HL-60/S4 treated with retinoic acid at 250 ng/mL for 4 days and 3 days (cell line): ENCODE data around the gene VTN.

ENCODE experiments used
- in situ Hi-C: fragments of 300-500 bp; cut with MboI; formaldehyde crosslinking; loops from 2 replicates; pipeline ENCODE4 v1.7.0; 2022; ENCODE audit warnings: low sequenced_read_pairs

Gene VTN

DNA sequence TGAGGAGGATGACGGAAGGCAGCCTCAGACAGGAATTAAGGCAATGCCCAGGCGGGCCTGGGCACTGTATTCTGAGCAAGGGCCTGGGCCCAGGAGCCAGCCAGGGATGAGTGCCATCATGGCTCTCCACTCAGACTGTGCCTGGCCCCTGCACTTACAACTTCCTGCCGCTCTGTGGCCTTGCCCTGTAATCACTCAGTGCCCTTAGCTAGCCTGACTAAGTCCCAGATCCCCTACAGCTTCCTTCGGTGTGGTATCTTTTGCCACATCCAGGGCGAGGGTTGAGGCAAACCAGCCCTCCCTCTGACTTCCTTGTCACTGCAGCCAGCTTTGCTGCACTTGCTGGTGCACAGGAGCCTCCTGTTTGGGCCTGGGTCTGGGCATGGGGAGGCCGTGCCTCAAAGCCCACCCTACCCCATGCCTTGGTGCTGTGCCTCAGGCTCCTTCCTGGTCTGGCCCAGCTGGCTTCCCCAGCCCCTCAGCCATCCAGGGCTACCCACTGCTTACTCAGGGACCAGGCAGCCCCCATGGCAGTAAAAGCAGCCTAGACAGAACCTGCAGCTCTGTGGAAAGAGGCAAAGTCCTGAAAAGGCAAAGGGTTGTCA, 26.6 kb upstream of the VTN start:
- in situ Hi-C loops: no loop called here

GRCh38 chr17:28395968-28396367, 25.9 kb upstream of the VTN start:
- in situ Hi-C loops: no loop called here

GRCh38 chr17:28395426-28395825, 25.3 kb upstream of the VTN start:
- in situ Hi-C loops: no loop called here

DNA sequence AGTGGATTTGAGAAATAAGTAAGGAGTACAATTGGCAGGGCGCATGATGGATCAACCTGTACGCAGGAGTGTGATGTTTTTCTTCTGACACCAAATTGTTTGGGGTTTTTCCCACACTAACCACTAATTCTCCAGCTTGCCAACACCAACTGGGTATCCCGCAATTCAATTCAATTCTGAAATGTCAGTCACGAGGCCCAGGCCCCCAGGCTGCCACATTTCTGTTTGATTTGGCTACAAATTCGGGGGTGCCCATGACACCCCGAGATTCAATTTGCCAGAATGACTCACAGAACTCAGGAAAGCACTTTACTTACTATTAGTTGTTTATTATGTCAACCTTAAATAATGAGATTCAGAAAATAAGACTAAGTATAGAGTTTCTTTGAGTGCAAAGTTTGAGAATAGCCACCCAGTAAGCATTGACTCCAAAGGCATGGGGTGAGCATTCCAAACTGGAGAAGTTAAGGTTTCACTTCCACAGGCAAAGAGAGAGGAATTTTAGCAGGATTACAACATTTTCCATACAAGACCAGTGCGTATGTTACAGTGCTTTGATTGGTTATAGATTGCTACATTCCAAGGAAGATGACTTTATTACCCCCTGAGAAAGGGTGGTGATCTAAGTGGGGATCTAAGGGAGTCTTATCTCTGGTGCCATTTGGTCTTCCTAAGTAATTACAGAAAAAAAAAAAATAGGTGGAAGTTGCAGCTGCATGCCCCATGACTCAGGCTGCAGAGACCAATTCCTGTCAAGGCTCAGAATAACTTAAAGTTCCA, 24.4 kb upstream of the VTN start:
- in situ Hi-C loops: no loop called here

GRCh38 chr17:28392491-28392890, 22.4 kb upstream of the VTN start:
- in situ Hi-C loops: no loop called here

- in situ Hi-C loops: no loop called here
Measured at GRCh38 chr17:28391401-28391800, 21.3 kb upstream of the VTN start.

DNA sequence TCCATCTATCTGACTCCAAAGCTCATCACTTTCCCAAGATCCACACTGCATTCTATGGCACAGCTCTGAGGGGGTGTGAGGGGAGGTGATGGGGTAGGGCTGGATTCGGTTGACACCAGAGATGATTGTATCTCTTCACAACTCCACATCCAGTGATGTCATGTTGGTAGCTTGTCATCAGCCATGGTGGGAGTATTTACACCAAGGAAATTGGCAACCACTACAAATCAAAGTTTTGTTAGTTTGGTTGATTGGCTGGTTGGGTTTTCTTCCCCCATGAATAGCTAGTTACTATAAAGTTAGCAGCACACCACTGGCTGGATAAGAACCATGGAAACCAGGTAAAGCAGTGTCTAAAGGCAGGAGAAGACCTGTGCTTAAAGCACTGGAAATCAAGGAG, 20.9 kb upstream of the VTN start:
- in situ Hi-C loops: no loop called here

- in situ Hi-C loops: no loop called here
Measured at GRCh38 chr17:28390563-28390962, 20.5 kb upstream of the VTN start.

- in situ Hi-C loops: no loop called here
Measured at GRCh38 chr17:28390141-28390540, 20.0 kb upstream of the VTN start.

DNA sequence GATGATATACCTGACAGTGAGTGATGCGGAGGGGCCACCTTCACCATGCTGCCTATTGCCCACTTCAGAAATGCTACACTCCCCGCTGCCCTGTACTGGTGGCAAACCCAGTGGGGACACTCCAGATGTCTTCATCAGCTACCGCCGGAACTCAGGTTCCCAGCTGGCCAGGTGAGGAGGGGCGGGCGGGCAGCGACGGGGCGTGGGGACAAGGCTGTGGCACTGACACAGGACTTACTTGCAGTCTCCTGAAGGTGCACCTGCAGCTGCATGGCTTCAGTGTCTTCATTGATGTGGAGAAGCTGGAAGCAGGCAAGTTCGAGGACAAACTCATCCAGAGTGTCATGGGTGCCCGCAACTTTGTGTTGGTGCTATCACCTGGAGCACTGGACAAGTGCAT, 18.0 kb upstream of the VTN start:
- in situ Hi-C loops: no loop called here

DNA sequence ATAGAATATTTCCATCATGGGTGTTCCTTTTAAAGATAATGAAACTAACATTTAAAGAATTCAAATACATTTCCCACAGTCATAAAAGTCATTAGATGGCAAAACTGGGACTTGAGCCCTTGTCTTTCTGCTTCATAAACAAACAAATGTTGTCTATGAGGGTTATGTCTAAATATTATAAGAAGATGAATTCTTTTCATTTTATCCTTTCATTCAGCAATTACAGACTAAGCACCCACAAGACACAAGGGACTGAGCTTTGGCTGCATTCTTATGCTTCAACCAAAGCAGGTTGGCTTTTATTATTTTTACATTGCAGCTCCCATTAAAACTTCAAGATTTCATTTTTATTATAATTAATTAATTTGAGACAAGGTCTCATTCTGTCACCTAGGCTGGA, 16.3 kb upstream of the VTN start:
- in situ Hi-C loops: no loop called here

GRCh38 chr17:28385406-28385805, 15.3 kb upstream of the VTN start:
- in situ Hi-C loops: no loop called here

DNA sequence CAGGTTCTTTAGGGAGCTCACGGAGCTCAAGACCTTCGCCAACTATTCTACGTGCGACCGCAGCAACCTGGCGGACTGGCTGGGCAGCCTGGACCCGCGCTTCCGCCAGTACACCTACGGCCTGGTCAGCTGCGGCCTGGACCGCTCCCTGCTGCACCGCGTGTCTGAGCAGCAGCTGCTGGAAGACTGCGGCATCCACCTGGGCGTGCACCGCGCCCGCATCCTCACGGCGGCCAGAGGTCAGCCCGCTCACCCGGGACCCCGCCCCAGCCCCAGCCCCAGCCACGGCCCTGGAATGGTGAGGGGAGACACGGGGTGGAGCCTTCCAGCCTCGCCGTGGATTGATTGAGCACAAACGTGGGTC, 14.9 kb upstream of the VTN start:
- in situ Hi-C loops: no loop called here

DNA sequence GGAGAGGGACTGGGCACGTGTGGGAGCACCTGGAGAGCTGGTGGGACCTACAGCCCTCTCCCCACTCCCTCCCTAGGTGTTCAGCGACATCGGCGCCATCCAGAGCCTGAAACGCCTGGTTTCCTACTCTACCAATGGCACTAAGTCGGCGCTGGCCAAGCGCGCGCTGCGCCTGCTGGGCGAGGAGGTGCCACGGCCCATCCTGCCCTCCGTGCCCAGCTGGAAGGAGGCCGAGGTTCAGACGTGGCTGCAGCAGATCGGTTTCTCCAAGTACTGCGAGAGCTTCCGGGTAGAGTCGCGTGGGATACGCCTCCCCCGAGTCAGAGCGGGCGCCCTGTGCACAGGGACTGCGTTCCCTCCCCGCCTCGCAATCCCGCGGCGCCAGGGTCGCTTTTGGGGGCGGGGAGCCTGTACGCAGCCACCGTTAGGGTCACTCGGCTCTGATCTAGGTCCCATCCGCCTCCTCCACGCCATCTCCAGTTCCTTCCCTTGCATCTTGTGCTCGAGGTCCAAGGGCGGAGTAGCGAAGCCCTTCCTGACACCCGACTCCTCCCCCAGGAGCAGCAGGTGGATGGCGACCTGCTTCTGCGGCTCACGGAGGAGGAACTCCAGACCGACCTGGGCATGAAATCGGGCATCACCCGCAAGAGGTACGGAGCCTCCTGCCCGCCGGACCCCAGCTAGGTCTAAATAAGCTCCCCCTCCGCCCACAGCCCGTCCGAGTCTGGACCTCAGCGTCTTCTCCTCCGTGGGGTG, 14.4 kb upstream of the VTN start:
- in situ Hi-C loops: no loop called here

- in situ Hi-C loops: no loop called here
Measured at GRCh38 chr17:28381141-28381825, 11.2 kb upstream of the VTN start.

GRCh38 chr17:28379814-28380801, 10.0 kb upstream of the VTN start:
- in situ Hi-C loops: no loop called here

DNA sequence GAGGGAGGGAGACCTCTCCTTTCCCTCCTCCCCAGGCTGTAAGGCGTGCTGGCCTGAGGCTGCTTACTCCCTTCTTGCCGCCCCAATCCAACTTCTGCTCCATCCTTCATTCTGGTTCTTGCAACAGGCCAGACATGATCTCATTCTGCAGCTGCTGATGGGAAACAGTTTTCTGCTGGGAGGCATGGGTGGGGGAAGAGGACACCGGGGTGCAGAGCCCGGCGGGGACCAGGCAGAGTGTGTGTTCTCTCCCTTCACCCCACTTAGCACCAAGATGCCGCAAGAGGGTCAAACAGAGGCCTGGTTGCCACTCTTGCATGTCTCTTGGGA, 2.8 kb upstream of the VTN start:
- in situ Hi-C loops: no loop called here

- in situ Hi-C loops: no loop called here
Measured at GRCh38 chr17:28372203-28372944, 2.3 kb upstream of the VTN start.

DNA sequence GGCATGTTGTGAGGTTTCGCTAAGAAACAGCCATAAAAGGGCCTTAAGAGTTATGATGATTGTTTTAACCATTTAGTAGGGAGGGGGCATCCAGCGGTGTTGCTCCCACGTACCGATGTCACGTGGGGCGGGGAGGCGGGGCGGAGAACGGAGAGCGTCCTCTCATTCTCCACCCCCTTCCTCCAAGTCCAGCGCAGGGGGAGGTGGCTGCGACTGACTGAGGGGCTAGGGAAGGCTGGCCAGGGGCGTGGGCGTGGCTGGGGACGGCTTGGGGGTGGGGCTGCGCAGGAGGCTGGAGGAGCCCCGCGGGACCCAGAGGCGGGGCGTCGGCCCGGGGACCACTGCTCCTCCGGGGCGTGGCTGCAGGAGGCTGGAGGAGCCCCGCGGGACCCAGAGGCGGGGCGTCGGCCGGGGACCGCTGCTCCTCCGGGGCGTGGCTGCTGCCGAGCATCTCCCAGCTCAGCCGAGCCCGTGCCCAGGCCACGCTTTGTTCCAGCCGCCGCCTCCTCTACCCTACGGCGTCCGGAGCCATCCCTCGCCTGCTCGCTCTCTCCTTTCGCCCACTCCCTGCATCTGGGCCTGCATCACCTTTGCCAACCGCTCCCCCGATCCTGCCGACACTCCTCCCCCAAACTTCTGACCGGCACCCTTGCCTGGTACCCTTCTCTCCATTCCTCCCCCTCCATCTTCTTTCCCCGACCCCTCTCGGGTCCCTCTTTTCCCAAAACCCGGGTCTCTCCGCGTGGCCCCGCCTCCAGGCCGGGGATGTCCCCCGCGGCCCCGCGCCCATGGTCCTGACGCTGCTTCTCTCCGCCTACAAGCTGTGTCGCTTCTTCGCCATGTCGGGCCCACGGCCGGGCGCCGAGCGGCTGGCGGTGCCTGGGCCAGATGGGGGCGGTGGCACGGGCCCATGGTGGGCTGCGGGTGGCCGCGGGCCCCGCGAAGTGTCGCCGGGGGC, 1.4 kb upstream of the VTN start, which contains the start of gene SARM1:
Gene SARM1, plus strand, starts transcription at position 450 of the 958 bp plus-strand sequence. Its CDS starts 339 bp downstream, at position 789.
- in situ Hi-C loops: no loop called here
